Midbrain (tissue), 1 donor: ENCODE measurements around the gene SUV39H2.
"Not testable (repeated sequence)": the region's sequence is repeated elsewhere in the genome, so short reads cannot be mapped to it uniquely, and the experiment has no call there.

Experiments used
- DNase-seq: peaks from one replicate; lab custom pipeline; 2025; lab: John Stamatoyannopoulos, UW

The SUV39H2 gene

DNA sequence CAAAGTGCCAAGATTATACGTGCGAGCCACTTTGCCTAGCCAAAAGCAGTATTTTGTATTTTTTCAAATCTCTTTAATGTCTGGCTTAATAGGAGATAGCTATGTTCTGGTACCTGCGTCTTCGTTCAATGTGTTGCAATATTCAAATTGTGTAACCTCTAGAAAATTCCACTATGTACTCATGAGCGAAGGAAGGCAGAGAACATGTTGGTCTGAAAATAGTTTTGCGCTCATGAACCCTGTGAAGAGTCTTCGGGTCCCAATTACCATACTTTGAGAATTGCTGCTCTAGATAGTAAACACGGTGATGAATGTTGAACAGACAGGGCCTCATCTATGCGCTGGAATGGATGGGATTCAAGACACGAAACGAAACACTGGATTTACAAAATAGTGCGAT is 2.7 kb upstream of the SUV39H2 start:
- DNase-seq, result no peak

DNA sequence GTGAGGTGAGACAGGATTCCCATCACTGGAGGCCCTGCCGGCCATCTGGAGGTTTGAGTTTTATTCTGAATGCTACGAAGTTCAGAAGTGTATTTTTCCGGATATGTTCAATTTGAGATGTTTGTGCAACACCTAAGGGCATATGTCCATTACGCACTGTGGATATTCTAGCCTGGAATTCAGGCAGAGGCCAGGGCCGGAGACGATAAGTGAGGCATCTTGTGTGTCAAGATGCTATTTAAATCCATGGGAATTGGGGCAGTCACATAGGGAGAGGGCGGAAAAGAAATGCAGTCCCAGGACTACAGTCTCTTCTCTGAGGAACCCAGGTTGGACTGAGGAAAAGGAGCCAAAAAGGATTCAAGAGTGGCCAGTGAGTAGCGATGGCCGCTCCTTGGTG is 1.9 kb upstream of the SUV39H2 start:
- no peak for DNase-seq

DNA sequence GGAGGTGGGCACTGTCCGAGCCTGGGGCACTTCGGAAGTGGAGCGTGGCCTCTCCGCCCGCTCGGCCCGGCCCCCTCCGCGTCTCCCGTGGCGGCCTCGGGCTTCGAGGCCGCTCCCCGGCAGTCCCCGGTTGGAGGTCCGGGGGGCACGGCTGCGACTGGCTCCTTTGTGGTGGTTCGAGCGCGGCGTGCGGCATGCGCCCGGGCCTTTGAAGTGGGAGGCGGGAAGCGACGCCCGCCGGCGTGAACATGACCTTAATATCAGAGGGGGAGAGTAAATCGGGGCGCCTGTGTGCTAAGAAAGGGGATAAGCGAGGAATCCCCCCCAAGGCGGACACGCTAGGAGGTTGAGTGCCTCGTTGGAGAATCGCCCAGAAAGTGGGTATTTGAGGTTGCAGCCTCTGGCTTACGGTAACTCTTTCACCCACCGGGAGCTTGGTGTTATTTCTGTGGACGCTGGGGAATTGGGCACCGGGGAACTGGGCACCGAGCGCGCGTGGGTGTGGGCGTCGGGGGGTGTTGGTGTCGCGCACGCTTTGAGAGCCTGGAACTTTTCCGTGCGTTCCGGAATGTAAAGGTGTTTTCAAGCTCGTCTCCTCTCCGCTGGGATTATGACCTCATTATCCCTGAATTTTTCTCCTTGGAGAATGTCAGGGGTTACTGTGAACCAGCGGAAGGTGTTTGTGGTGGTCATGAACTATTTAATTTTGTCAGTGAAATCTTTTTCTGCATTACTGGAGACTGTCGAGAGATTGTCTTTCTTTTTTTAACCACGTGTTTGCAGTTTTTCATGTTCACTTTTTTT is 660 bp downstream of the SUV39H2 start:
- no peak for DNase-seq

DNA sequence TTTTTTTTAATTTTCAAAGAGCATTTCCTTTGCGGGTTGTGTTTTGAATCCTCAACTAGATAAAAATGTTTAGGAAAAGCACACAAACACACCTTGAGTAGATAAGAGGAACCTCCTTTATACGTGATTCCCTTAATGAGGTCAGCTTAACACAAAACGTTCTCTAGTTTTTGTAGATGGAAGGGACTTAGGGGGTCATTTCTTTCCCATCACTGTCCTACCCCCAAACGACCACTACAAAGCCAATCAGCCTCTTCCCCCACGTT is 1.2 kb downstream of the SUV39H2 start:
- DNase-seq, result no peak

DNA sequence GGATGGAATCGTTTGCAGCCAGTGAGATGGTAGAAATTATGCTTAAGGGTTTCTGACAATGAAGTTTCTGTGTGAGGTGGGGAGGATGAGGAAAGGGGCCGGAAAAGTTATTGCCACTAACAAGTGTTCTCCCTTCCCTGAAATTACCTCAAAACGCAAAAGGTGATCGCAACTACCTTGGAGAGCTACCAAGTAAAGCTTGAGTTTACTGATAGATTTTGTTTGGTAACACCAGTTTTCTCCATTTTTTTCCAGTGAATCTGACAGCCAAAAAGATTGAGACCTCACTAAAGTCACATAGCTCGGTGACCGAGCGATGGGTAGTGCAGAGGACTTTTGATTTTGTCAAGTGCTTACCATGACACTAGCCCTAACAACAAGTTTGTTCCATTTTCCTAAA is 1.6 kb downstream of the SUV39H2 start:
- no peak for DNase-seq

DNA sequence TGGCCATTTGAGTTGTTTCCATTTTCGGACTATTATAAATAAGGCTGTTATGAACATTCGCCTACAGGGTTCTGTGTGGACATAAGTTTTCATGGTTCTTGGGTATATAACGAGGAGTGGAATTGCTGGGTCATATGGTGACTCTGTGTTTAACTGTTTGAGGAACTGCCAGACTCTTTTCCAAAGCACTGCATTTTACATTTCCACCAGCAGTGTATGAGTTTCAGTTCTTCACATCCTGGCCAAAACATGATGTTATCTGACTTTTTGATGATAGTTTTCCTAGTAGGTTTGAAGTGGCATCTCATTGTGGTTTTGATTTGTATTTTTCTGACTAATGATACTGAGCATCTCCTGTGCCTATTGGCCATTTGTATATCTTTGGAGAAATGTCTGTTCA is 5.4 kb downstream of the SUV39H2 start:
- no peak for DNase-seq

DNA sequence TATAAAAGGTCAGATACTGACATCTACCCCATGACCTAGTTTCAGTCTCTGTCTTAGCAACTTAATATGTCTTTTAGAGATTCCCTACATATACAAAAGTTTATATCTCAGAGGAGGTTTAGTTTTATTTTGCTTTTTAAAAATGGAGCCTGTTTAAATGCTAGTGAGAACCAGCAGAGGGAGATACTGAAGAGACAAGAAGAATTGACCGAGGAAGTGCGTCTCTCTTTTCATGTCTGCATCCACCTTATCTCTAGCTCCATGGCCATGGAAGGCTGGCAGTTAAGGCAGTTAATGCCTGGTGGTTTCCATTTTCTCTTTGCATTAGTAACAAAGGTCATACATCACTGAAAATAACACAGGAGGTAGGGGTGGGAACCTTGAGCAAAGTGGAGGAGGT is 10.7 kb downstream of the SUV39H2 start:
- DNase-seq, result no peak

DNA sequence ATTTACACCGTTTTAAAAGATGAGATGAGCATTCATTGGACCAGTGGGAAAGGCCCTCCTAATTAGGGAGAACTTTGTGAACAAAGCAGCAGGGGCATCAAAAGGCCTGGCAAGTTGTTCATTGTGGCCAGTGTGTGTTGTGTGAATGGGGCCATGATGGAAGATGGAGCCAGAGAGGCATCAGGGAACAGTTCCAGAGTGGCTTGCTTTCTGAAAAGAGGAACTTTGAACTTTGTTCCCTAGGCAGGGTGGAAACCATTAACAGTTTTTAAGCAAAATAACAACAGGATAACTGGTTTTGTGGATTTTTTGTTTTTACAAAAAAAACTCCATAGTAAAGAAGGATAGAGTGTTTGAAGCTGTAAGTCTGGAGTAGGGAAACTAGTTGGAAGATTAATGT is 12.5 kb downstream of the SUV39H2 start:
- no peak for DNase-seq

DNA sequence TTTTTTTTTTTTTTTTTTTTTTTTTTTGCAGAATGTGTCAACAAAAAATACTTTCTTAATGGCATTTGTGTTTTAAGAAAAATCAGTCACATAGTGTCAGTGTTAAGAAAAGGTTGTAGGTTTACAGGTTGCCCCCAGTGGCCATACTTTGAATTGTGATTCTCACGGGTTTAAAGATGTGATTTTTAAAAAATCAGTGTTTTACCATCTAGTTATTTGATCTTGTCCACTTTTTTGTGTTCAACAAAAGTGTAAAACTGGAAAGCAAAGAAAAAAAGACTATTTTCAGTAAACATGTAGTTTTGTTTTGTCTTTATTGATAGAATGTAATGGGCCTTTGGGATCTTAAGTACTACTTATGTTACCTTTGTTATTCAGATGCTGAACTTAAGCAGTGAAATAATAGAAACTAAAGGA is 25.7 kb downstream of the SUV39H2 start:
- no peak for DNase-seq

DNA sequence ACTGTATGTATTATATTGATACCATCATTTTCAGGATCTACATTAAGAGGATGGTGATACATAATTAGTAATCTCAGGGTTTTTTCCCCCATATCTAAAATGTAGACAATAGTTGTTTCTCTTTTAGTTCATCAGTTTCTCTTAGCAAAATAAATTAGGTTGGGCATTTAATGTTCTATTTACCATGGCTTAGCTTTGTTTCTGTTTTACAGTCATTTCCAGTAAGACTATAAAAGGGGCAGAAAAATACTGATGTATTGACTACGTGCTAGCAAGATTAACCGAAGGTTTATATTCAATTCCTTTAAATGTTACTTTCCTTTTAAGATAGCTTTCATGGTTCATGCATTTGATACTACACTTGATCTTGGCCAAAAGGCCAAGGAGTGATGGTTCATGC is 26.2 kb downstream of the SUV39H2 start:
- DNase-seq, result no peak

DNA sequence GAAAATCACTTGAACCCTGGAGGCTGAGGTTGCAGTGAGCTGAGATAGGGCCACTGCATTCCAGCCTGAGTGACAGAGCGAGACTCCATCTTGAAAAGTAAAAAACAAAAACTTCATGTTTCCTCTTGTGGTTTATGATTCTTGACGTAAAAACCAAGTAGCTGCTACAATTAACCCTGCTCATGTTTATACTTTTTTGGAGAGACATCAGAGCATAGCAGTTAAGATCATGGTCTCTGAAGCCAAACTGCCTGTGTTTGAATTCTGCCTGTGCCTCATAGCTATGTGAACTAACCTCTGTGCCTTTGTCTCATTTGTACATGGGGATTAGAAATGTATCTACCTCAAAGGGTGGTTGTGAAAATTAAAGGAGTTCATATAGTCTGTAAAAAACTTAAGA is 27.2 kb downstream of the SUV39H2 start:
- no peak for DNase-seq

DNA sequence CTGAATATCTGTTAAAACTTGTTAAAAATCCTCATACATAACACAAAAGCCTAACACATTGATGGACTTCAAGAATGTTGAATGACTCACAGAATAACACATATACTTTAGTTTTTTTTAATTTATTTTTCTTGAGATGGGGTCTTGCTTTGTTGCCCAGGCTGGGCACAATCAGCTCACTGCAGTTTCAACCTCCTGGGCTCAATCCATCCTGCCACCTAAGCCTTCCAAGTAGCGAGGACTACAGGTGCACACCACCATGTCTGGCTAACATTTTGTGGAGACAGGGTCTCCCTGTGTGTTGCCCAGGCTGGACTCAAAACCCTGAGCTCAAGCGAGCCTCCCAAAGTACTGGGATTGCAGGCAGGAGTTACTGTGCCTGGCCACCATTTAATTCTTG is 28.1 kb downstream of the SUV39H2 start:
- DNase-seq, result no peak

DNA sequence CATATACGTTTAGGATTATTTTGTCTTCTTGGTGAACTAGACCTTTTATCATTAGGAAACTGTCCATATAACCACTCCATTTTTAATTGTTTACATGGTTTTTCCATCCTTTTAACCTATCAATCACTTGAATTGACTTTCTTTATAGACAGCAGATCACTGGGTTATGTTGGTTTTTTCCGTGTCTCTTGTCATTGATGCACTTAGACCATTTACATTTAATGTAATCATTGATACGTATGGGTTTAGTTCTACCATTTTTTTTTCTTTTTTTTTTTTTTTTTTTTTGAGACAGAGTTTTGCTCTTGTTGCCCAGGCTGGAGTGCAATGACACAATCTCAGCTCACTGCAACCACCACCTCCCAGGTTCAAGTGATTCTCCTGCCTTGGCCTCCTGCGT is 28.9 kb downstream of the SUV39H2 start:
- not testable (repeated sequence) for DNase-seq

DNA sequence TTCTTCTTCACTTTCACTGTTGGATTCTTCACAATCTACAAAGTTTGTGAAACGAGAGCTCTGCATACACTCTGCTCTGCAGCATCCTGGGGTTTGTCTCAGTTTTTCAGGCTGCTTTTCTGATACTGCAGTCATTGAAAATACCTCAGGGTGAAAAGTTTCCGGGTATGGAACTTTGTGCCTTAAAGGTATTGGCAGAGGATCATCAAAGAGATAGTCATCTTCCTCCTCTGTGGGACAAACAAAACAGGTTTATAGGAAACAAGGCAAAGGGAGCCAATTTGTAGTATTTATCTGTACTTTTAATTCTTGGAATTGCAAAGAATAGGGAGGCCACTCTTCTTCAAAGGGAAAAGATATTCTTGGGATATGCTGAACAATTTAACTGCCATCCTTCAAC is 30.4 kb downstream of the SUV39H2 start:
- DNase-seq, result no peak

DNA sequence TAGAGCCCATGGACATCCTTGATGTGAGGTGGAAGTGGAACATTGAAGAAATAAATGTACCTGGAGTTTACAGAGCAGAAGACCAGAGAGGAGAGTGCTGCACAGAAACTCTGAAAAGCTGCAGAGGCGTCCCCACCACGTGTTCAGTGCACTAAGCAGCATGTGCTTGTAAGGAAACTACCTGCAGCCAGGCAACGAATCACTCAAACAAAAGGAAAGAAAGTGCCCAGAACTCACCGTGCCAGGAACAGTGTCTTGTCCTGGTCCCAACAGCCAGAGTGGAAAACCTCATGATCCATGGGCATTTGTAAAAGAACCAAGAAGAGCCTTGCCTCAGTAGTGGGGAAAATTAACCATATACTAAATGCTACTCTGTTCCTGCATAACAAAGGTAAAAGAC is 32.3 kb downstream of the SUV39H2 start:
- DNase-seq, result no peak

DNA sequence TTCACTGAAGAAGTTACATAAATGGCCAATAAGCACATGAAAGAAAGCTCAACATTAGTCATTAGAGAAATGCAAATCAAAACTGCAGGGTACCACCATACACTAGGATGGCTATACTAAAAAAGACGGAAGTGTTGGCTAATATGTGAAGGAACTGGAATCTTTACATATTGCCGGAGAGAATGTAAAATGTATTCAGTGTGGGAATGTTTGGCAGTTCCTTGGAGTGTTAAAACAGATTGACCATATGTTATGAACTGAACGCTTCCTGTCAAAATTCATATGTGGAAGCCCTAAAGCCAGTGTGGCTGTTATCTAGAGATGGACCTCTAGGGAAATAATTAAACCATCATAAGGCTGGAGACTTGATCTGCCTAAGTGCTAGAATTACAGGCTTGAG is 33.1 kb downstream of the SUV39H2 start:
- DNase-seq, result no peak

DNA sequence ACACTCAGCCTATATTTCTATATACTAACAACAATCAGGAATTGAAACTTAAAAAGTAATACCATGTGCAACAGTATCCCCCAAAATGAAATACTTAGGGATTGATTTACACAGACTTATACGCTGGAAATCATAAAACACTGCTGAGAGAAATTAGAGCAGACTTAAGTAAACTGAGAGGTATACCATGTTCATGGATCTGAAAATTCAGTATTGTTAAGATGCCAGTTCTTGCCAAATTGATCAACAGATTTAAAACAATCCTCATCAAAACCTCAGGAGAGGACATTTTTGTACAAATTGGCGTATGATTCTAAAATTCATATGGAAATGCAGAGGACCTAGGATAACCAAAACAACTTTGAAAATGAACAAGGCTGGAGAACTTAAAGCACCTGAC is 37.9 kb downstream of the SUV39H2 start:
- DNase-seq, result no peak

DNA sequence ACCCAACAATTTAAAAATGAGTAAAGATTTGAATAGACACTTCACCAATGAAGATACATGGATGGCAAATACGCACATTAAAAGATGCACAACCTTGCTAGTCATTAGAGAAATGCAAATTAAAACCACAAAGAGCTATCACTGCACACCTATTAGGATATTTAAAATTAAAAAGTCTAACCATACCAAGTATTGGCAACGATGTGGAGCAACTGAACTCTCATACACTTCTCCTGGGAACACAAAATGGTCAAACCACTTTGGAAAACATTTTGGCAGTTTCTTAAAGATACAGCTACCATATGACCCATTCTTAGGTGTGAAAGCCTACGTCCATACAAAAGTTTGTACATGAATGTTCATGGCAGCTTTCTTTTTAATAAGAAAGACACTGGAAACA is 39.2 kb downstream of the SUV39H2 start:
- no peak for DNase-seq

DNA sequence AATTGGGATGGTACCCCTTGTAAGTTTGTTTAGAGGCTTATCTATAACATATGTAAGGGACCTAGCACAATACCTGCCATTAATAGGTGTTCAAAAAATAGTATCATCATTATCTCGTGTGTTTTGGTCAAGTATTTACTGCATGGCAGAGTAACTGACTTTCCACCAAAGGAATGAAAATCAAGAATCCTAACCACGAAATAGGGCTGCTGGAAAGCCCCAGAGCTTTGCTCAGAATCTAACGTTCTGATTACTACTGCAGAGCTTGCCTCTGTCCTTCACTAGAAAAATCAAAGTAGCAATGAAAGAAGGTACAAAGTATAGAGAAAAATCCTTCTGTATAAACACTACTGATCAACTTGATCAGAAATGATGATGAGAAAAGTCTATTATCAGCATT is 40.3 kb downstream of the SUV39H2 start:
- DNase-seq, result no peak

DNA sequence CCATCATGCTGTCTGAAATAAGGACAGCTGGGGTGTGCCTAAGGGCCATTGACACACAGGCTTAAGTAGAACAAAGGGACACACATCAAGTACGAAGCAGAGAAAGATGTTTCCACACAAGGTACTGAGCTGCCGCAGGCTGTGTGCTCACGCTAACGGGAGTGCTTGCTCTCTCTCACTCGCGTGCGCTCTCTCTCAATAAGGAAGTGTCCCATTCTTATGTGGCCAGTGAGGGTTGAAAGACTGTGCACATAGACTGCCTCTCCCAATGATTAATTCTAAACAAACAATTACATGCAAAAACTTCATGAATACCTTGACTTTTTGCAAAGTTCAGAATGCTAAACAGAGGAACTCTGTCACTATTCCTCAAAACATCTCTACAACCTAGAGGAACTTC is 45.3 kb downstream of the SUV39H2 start:
- DNase-seq, result no peak

DNA sequence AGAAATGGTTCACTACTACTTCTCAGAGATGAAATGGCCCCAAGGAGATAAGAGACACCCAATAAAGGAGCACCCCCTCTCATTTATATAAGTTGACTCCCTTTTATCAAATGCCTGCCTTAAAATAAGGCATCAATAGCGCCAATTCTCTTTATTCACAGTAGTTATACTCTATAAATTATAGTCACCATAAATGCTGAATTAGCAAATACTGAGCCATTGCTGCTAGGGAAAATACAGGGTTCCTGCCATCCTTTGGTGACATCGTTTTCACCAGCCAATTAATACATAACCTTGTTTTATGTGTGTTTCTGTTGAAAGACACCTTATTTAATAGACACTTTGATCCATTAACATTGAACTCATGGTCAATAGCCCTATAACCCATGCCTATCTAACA is 46.6 kb downstream of the SUV39H2 start:
- DNase-seq, result no peak

DNA sequence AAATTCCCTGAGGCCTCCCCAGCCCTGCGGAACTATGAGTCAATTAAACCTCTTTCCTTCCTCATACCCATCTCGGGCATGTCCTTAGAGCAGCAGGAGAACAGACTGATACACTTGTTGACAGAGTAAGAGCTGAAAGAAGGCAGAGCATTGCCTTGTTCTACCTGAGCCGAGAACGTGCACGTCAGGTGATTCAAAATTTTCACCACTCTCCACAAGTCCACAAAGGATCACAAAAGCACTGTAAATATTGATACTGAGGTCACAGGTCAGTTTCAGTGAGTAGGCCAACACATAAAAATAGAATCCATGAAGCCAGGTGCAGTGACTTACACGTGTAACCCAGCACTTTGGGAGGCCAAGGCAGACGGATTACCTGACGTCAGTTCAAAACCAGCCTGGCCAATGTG is 47.4 kb downstream of the SUV39H2 start:
- no peak for DNase-seq

DNA sequence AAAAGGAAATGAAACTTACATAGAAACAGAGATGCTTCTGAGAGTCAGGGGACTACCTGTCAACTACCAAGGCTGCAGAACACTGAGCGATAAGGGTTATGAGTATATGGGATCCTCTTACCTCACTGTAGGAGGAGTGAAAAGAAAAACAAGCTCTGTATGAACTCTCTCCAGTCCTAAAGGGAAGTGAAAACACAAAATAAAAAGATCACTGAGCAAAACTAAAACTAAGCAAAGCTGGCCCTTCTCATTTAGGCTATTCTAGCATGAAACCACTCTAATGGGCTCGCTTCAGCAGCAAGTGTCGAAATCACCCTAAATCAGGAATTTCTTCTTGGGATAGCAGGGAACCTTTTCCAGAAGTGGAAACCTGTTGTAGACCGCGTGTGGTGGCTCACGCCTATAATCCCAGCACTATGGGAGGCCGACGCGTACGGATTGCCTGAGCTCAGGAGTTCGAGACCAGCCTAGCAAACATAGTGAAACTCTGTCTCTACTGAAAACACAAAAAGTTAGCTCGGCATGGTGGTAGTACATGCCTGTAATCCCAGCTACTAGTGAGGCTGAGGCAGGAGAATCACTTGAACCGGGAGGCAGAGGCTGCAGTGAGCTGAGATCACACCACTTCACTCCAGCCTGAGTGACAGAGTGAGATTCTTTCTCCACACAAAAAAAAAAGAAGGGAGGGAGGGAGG is 48.2 kb downstream of the SUV39H2 start:
- no peak for DNase-seq

DNA sequence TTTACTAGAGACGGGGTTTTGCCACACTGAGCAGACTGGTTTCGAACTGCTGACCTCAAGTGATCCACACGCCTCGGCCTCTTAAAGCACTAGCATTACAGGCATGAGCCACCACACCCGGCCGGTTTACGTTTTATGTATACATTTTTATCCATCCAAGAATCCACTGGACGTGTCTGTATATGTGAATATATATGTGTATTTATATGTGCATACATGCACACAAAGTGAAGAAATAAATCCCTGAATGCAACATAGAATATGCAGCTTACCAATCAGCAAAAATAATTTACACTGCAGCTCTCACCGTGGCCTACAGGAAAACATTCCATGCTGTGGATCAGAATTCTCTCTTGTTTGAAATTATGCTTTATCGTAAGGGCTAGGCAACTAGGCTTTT is 51.9 kb downstream of the SUV39H2 start:
- DNase-seq, result no peak
